NCI-H2227 (cell line): ENCODE measurements around the gene ARHGAP15.

Experiments
- DNase-seq: peaks from one replicate; lab custom pipeline; 2025; ENCODE audit not compliant: unreplicated experiment; lab: John Stamatoyannopoulos, UW

Gene ARHGAP15

DNA sequence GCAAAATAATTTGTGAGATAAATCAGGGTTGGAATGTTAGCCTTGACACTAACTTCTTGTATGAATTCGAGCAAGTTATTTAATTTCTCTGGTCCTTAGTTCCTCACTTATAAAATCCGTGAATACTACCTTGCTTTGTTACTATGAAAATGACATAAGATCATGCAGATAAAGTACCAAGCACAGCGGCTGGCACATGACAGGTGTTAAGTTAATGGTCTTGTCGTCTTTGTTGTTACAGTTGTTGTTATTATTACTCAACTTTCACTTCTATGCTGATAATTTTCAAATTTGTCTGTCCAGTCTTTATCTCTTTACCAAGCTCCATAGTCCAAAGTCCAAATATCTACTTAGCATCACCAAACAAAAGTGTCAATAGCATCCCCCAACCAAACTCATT, 482.1 kb downstream of the ARHGAP15 start:
- DNase-seq = no peak

DNA sequence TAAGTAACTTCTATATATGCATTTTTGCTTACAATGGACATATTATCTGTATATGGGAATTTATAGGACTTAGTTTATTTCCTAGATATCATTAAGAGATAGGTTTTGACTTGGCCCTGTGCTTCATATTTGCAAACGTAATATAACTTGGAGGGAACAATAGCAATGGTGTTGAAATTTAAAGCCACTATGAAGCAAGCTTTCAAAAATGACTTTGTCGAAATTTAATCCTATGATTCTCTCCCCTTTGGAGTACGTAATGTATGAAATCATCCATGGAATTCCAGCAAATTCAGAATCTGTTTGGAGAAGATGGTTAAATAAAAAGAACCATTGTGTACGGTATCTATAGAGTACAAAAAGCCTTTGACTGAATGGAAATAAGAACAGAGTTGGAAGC, 486.3 kb downstream of the ARHGAP15 start:
- no peak for DNase-seq

DNA sequence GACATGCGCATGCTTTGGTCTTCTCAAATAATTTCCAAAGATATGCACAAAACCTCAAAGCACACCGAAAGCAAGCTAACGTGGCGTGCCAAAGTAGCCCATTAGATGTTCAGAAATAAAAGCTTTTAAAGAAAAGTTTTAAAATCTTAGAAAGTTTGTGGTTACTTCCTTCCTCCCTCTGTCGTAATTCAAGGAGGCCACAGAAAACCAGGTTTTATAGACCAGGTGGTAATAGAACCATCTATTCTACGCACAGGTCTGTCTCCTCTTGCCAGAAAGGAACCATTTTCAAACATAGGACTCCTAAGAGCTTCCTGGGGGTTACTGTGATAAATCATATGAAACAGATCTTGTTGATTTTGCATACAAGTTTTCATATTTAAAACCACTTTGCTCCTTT, 487.2 kb downstream of the ARHGAP15 start:
- DNase-seq = no peak

DNA sequence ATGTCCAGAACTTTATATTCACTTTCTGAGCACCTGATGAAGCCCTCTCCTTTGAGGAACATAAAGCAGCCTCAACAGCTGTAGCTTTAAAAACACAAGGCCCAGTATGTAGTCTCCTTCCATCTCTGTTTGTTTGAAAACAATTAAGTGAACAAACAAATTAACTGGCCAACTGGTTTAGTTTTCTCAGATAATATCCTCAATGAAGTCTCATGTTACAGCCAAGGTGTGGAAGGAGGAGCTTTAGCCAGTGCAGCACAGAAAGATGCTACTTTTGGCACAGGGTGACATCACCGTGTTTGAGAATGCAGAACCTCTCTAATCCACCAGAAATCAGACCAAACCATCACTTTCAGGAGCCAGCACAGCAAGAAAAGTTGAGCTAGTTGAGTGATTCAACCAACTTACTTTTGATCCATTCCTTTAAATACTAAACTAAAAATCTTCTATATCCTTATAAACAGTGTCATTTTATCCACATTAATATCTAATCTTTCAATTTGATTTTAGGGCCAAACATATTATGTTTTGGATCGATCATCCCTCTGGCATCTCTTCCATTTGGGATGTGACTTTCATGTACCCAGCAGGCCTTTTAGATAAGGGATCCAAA, 488.7 kb downstream of the ARHGAP15 start:
- DNase-seq = no peak

DNA sequence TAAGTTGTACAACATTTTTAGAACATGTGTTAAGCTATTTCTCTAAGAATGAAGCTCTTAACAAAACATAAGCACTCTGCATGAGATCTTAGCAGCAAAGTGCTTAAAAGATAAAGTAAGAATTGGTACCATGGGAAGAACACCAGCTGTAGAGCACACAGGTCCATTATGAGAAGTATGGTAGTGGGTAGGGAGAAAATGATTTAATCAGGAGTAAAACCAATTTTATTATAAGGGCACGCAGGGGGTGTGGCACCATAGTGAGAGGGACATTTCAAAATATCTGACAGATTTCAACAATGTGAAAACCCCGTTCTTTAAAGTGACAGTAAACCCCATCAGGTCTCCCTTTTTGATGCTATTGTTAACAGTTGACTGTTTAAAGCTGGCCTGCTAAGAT, 492.9 kb downstream of the ARHGAP15 start:
- no peak for DNase-seq

DNA sequence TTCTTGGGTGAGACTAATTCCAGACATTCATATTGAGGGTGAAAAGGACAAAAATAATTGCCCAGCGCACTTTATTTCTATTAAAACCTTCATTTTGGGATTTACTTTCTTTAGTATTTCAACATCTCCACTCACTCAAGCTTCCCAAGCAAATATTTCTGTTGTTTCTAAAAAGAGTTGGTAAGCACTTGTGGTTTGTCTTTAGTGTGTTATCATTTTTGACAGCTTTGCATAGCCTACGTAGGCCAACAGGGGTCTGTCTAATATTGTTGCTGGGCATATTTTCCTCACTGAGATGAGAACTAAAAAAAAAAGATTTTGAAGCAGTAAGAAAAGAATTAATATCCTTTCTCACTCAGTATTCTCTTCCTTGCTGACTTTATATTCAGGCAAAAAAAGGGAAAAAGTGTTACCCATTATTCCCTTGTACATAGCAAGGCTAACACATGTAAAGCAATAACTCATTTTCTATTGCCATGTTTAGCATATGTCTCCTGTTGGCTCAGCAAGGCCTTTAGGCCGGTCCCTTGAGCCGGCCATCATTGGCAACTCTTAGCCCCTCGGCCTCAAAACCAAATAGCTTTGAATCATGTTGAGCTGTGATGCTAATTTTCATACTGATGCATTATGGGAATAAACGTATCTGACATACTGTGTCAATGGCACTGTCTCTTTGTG, 494.2 kb downstream of the ARHGAP15 start:
- DNase-seq = no peak

DNA sequence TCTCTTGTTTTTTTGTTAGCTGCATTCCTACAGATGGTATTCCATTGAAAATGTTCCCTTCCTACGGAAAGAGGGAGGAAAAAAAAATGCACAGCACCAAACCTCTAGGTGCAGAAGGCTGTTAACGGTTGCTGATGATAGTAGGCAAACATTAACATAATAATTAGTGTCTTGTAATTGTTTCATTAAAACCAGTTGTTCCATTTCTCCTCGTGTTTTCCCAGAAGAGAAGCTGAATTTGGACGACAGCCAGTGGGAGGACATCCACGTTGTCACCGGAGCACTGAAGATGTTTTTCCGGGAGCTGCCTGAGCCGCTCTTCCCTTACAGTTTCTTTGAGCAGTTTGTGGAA, 494.7 kb downstream of the ARHGAP15 start:
- DNase-seq = no peak

DNA sequence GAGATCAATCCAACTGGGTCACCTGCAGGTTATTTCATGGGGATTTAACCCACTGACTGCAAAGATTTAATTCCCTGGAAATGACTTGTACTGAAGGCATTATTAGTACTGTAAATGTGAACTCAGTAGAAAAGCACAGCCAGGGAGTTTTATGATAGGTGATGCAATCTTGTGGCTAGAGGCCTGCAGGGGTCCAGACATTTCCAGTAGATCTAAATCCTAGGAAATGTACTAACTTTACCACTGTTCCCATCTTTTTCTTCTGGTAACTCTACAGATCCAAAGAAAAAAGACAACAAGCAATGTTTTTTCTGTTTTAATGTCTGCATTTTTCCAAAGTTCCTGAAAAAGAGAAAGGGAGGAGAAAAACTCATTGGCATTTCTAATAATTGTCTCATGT, 500.1 kb downstream of the ARHGAP15 start:
- no peak for DNase-seq

DNA sequence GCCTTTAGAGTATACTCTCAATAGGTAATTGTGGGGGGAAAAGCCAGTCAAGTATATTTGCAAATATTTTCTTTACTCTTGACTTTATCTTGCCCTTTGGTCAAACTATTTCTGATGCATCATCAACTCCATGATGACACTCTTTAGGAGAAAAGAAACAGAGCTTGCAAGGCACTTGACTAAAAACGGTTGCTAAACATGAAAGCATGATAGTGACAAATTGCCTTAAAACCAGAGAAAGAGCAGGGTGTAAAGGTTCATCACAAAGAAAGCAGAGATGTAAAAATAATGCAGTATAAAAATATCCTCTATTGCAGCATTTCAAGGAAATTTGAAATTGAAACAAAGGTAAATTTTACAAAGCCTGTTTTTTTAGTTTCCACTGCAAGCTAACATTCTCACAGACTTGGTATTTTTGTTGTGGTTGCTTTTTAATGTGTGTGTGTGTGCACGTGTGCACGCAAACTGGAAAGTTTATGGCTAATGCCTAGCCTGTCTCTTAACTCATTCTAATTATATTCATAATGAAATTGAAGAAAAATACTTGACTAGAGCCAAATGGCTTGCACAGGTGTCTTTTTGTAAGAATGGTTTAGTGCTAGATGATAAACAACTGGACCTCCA, 503.6 kb downstream of the ARHGAP15 start:
- no peak for DNase-seq

DNA sequence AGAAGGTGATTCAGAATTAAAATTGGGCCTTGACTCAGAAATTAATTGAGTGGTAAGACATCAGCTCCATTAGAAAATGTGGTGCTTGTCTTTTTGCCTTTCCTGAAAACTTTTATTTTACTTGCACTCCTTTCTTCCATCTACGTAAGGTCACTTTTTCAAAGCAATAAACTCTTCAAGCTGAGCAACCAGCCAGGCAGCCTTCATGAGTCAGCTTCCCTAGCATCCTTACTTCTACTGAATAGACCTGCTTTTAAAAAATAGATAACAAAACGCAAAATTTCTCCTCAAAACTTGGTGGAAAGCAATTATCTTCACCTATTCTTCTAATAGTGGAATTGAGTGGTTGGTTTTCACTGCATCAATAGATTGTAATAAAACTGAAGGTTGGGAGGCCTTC, 504.2 kb downstream of the ARHGAP15 start:
- no peak for DNase-seq

DNA sequence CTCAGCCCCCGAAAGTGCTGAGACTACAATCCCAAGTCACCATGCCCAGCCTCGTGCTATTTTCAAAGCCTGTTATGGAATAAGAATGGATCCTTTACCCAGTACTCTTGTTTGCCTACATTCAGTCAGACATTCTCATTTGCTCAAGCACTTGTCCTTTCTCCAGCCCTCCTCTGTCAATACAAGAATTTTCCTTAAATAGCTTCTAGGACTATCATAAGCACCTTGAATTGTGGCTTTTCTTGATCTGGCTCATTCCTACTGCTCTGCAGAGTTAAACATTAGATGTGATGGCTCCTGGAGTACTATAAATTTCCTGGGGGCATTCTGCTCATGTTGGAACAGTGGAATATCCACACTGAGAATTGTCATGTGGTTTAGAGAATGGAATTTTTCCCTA, 506.1 kb downstream of the ARHGAP15 start:
- DNase-seq = no peak

DNA sequence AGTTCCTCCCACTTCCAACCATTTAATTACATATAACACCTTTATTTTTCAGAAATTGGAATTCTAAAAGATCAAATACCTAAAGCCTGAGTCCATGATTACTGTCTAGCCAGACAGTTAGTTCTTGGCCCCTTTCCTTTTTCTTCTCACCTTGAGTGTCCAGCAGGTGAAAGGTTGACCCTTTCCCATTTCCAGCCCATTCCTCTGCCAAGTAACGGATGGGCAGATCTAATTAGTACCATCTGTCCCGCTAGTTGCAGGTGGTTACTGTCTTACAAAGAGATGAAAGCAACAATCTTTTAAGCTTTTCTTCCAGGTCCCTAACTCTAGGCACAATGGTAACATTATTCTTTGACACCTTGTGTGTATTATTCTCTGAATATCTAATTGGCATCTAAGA, 506.7 kb downstream of the ARHGAP15 start:
- no peak for DNase-seq

DNA sequence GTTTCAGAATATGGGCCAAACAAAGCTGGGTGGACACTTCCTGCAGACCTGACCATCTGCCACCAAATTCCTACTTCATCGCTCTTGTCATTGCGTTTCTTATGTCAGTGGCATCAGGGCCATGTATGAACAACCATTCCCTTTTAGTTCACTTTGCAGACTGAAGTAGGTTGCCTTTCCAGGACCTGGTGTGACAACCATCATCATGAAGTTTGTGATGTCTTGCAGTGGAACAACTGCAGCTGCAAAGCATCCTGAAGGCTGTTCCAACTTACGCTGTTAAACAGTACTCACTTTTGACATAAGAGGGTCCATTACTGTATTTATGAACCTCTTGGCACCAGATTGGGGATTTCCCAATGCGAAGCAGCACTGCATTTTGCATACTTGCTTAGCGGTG, 511.6 kb downstream of the ARHGAP15 start:
- no peak for DNase-seq

DNA sequence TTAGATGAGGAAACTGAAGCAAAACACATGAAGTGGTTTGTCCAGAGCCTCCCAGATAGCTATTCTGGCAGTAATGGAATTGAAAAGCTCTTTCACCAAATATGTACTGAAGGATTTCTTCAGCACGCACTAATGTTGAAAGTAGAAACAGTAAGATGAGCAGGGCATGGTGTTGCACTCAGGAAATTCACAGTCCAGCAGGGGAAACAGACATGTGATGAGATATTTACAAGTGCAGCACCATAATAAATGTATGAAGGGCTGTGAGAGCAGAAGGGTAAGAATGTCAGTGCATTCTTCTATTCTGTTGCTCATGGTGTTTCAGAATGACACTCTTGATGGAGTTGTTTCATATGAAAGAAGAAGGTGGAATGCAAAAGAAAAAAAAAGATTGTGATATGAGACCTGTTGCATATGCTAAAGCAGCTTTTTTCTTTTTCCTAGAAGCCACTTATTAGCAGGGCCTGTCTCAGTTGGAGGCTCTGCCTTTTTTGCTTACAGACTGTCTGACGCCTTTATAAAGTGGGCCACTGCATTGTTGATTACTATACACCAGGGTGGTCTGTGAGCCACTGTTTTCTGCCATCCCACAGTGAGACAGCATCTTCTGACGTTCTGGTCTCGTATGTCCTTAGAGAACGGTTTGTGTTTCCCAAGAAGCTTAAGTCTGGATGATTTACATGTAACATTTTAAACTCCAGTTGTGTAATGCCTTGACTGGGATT, 516.9 kb downstream of the ARHGAP15 start:
- DNase-seq = no peak

DNA sequence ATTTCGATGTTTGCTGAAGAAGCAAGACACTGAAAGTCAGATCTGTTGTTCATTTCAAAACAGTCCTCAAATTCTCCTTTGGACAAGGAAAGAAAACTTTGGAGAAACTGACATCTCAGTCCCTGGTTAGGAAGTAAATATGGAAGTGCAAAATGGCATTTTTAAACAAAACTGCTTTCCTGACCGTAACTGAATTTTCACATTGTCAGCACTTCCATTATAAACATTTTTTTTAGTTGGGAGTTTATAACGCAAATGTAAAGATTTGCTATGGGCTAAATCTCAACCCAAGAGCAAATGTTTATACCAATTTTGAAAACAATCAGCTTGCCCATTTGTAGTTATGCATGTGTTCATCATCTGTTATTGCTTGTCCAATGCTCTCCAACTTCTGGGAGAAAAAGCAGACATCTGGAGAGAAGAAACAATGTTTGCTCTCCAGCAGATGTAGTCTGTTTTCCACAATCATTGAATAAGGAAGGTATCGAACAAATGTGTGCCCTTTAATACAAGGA, 520.1 kb downstream of the ARHGAP15 start:
- DNase-seq = no peak

DNA sequence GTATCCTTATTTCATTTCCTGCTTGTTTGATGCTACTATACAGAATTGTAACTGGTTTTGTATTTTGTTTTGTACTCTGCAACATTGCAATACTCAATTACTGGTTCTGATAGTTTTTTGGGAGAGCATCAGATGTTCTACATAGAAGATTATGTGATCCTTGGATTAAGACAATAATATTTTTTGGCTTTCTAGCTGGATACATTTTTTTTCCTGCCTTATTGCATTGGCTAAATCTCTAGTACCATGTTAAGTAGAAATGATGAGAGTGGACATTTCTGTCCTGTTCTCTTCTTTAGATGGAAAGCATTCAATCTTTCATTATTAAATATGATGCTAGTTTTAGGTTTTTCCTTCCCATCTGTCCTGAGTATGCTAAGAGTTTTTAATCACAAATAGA, 523.5 kb downstream of the ARHGAP15 start:
- DNase-seq = no peak

DNA sequence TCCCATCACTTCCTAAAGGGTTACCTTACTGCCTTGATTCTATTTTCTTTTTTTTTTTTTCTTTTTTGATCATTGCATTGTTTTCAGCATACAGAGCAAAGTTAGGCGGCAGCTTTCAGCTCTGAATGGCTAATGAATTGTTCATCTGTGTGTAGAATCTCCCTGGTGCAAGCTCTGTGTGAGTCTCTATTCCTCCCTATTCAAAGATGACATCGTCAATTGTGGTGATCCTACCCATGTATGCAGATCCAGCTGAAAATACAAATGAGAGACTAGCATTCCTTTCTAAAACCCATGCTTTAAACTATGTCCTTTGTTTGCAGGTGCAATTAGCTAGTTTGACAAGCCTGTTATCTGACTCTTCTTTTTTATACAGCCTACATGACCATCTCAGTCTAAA, 539.0 kb downstream of the ARHGAP15 start:
- DNase-seq = no peak

DNA sequence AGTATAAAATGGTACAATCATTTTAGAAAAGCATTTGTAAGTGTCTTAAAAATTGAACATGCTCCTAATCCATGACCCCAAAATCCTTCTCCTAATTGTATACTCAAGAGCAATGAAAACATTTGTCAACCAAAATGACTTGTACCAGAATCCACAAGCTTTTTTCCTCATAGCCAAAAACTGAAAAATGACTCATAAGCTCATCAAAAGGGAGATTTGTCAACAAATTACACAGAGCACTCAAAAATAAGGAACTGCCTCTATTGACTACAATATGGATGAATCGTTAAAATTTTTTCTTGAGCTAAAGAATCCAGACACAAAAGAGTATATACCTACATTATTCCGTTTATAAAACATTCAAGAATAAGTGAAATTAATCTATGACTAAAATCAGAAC, 544.8 kb downstream of the ARHGAP15 start:
- no peak for DNase-seq

DNA sequence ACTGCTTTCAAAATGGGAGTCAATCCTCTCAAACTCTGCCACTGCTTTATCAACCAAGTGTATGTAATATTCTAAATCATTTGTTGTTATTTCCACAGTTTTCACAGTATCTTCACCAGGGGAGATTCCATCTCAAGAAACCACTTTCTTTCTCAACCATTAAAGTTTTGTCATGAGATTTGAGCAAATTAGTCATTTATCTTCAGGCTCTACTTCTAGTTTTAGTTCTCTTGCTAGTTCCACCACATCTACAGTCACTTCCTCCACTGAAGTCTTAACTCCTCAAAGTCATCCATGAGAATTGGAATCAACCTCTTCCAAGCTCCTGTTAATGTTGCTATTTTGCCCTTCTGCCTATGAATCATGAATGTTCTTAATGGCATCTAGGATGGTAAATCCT, 545.8 kb downstream of the ARHGAP15 start:
- no peak for DNase-seq

DNA sequence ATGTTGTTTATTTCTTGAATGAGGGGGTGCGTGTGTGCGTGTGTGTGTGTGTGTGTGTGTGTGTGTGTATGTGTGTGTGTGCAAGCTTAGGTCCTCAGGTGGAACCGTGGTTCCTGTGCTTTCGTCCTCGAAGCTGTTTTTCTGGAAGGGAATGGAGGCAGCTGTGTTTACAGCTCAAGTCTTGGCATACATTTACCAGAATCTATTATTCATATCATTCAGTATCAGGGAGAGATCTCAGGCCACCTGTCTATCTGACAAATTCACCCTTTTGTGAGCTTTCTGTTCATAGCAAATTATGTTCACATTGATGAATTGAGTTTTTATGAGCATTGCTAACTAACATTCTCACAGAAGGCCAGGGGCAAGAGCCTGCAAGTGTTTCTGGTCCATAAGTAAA, 550.4 kb downstream of the ARHGAP15 start:
- no peak for DNase-seq

DNA sequence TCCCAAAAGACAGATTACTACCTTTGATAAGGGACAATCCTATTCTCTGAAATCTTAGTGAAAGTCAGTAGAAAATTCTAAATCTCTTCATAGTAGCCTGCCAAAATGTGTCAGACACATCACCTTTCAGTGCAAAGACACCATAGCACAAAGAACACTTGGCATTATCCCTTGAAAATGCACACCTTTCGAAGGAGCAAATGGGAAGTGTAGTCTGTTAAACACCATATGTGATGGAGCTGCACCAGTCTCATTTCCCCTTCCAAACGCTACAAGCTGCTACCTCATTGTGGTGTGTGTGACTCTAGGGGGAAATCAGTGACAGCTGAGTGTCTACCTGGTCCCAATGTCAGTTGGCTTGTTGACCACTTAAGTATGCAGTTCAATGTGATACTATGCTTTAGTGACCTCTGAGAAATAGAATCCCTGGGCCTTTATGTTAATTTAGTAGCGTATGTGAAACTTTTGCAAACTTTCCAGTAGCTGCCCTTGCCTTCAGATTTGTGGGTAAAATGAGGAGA, 551.7 kb downstream of the ARHGAP15 start:
- no peak for DNase-seq
